ENCODE data around the gene SDHC. TPM values are rescaled to one million over a fixed set of nuclear protein-coding genes. Genes with fewer than 3 reads are reported as not detected.

SDHC gene
- total and polyA plus RNA-seq, 2 donors (not counting 1 experiment from before 2014, with no cell fraction given): 78.3 to 109 TPM

DNA sequence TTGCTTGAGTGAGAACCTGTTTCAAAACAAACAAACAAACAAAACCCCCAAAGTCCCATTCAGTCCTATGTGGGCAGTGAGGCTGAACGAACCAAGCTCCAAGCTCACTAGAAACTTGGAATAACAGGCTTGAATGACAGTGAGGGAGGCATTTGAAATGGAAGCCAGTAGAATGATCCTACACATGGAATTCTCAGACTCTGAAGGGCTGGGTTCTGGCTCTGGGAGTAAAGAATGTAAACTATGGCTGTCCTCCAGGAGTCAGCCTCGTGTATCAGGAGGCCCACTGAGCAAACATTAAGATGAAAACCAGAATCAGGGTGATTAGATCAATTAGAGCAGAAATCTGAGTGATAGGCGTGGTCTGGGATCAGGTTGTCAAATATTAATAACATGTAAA, 40.8 kb upstream of the SDHC start:
- Histone ChIP-seq H3K4me3 (ENCODE audit: control extremely low read depth in 1 of 5, extremely low read depth in 1 of 5, insufficient read depth in 1 of 5, low read depth in 2 of 5, low read length in 4 of 5) (no peak overlapping the region), H3K9ac (ENCODE audit: low read length) (no peak overlapping the region), H3K79me2 (ENCODE audit: control insufficient read depth, insufficient read depth, low read length) (no peaks in the 10 kb centered on the region), H2AFZ (ENCODE audit: insufficient read depth, low read depth, low read length, poor library complexity, severe bottlenecking) (no peak overlapping the region), H3K4me1 (ENCODE audit: control insufficient read depth in 2 of 2, insufficient read depth in 2 of 2, low read length in 2 of 2) (no peaks in the 10 kb centered on the region), H3K4me2 (replicated peaks; ENCODE audit: low read depth, low read length, poor library complexity, severe bottlenecking) (no peak overlapping the region), H3K27me3 (replicated peaks in 1 of 4; ENCODE audit: control extremely low read depth in 1 of 4, control insufficient read depth in 3 of 4, insufficient read depth in 4 of 4, low read length in 3 of 4) (peaks cover 0 to 2% (median 0%) of the 10 kb centered on the region in 4 experiments), H3K36me3 (replicated peaks in 1 of 2; ENCODE audit: control extremely low read depth in 1 of 2, control insufficient read depth in 1 of 2, extremely low read depth in 1 of 2, insufficient read depth in 2 of 2, low read length in 1 of 2) (no peaks in the 10 kb centered on the region), H3K27ac (ENCODE audit: low read length in 2 of 2) (no peak overlapping the region), H3K9me3 (ENCODE audit: control extremely low read depth in 1 of 3, control insufficient read depth in 2 of 3, insufficient read depth in 1 of 3, low read length in 2 of 3) (no peaks in the 10 kb centered on the region), H4K20me1 (ENCODE audit: control insufficient read depth, insufficient read depth, low read length, poor library complexity, severe bottlenecking) (no peaks in the 10 kb centered on the region)
- no peak overlapping the region for H3K4me3 Mint-ChIP-seq
- DNase-seq (no peak), ATAC-seq (ENCODE audit: low read depth) (no peak)
- intact Hi-C loops (cut with micrococcal nuclease): no loop called here
- TF ChIP-seq, protein P1, sequence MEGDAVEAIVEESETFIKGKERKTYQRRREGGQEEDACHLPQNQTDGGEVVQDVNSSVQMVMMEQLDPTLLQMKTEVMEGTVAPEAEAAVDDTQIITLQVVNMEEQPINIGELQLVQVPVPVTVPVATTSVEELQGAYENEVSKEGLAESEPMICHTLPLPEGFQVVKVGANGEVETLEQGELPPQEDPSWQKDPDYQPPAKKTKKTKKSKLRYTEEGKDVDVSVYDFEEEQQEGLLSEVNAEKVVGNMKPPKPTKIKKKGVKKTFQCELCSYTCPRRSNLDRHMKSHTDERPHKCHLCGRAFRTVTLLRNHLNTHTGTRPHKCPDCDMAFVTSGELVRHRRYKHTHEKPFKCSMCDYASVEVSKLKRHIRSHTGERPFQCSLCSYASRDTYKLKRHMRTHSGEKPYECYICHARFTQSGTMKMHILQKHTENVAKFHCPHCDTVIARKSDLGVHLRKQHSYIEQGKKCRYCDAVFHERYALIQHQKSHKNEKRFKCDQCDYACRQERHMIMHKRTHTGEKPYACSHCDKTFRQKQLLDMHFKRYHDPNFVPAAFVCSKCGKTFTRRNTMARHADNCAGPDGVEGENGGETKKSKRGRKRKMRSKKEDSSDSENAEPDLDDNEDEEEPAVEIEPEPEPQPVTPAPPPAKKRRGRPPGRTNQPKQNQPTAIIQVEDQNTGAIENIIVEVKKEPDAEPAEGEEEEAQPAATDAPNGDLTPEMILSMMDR (IDR thresholded peaks at IDR 0.05): no peak
- no peak for TF ChIP-seq EZH2 (IDR thresholded peaks at IDR 0.05; ENCODE audit: borderline replicate concordance, insufficient read depth, low read depth, low read length, poor library complexity, severe bottlenecking)
- ChIA-PET POLR2A (interaction anchor here (0.5 kb wide), 1 partner anchor 236 kb away, joined by 3 read pairs; no protein-coding TSS in a partner anchor), CTCF (interaction anchor here (1.1 to 1.3 kb wide), 2 partner anchors 14 to 18 kb away, joined by 3 to 5 read pairs; no protein-coding TSS in a partner anchor)
- H3K27me3 Mint-ChIP-seq: peaks cover 22% of the 10 kb centered on the region
- 78% methylated on average over 1 of the region's 3 CpGs for WGBS (ENCODE audit: insufficient coverage)
- no peaks in the 10 kb centered on the region for H3K9me3 Mint-ChIP-seq (ENCODE audit: insufficient read depth)
- H3K4me1 Mint-ChIP-seq: no peaks in the 10 kb centered on the region
- no peak overlapping the region for H3K27ac Mint-ChIP-seq

DNA sequence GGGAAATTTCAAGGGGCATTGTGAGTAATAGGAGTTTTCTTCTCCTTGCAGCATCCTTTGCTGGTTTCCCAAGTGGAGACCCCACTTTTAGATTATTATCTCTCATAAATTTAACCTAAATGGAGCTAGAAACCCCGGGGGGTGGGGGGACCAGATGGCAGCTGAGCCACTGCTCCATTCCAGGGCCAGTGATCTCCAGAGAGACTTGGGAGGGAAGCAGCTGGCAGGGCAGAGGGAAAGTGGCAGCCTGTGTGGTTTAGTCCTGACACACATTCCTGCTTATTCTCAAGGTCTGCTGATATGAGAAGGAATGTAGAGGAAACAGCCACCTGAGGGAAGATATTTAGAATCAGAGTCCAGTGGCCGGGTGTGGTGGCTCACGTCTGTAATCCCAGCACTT, 39.3 kb upstream of the SDHC start:
- DNase-seq (no peak), ATAC-seq (ENCODE audit: low read depth) (no peak)
- peaks cover 0 to 2% (median 0%) of the 10 kb centered on the region in 4 experiments for H3K27me3 ChIP-seq (replicated peaks in 1 of 4; ENCODE audit: control extremely low read depth in 1 of 4, control insufficient read depth in 3 of 4, insufficient read depth in 4 of 4, low read length in 3 of 4)
- no peak overlapping the region for H3K9ac ChIP-seq (ENCODE audit: low read length)
- H3K4me1 ChIP-seq (ENCODE audit: control insufficient read depth in 2 of 2, insufficient read depth in 2 of 2, low read length in 2 of 2): no peaks in the 10 kb centered on the region
- no peaks in the 10 kb centered on the region for H3K79me2 ChIP-seq (ENCODE audit: control insufficient read depth, insufficient read depth, low read length)
- Mint-ChIP-seq H3K4me1 (no peaks in the 10 kb centered on the region), H3K4me3 (no peak overlapping the region), H3K27me3 (peaks cover 30% of the 10 kb centered on the region), H3K9me3 (ENCODE audit: insufficient read depth) (no peaks in the 10 kb centered on the region), H3K27ac (no peak overlapping the region)
- intact Hi-C loops (cut with micrococcal nuclease): no loop called here
- no peaks in the 10 kb centered on the region for H3K9me3 ChIP-seq (ENCODE audit: control extremely low read depth in 1 of 3, control insufficient read depth in 2 of 3, insufficient read depth in 1 of 3, low read length in 2 of 3)
- no CpG with 5 or more reads among the region's 3 CpGs for WGBS (ENCODE audit: insufficient coverage)
- no peak overlapping the region for H3K27ac ChIP-seq (ENCODE audit: low read length in 2 of 2)
- H3K4me2 ChIP-seq (replicated peaks; ENCODE audit: low read depth, low read length, poor library complexity, severe bottlenecking): no peak overlapping the region
- H3K4me3 ChIP-seq (ENCODE audit: control extremely low read depth in 1 of 5, extremely low read depth in 1 of 5, insufficient read depth in 1 of 5, low read depth in 2 of 5, low read length in 4 of 5): no peak overlapping the region
- ChIA-PET CTCF (interaction anchor here (1.1 kb wide), 1 partner anchor 13 kb away, joined by 3 read pairs; no protein-coding TSS in a partner anchor), POLR2A (interaction anchor here (0.7 kb wide), 1 partner anchor 525 kb away, joined by 5 read pairs; no protein-coding TSS in a partner anchor)
- TF ChIP-seq EZH2 (IDR thresholded peaks at IDR 0.05; ENCODE audit: borderline replicate concordance, insufficient read depth, low read depth, low read length, poor library complexity, severe bottlenecking): no peak
- TF ChIP-seq, protein P1 (IDR thresholded peaks at IDR 0.05): no peak
- H4K20me1 ChIP-seq (ENCODE audit: control insufficient read depth, insufficient read depth, low read length, poor library complexity, severe bottlenecking): no peaks in the 10 kb centered on the region
- no peaks in the 10 kb centered on the region for H3K36me3 ChIP-seq (replicated peaks in 1 of 2; ENCODE audit: control extremely low read depth in 1 of 2, control insufficient read depth in 1 of 2, extremely low read depth in 1 of 2, insufficient read depth in 2 of 2, low read length in 1 of 2)
- H2AFZ ChIP-seq (ENCODE audit: insufficient read depth, low read depth, low read length, poor library complexity, severe bottlenecking): no peak overlapping the region

Measured in B cell (primary cell).